Measurements from ENCODE around the gene PIEZO2. TPM values are rescaled to one million over a fixed set of nuclear protein-coding genes. Genes with fewer than 3 reads are reported as not detected.

PIEZO2 gene
- total RNA-seq, 2 donors from 2014 or later: 0.63 to 3.0 TPM

GRCh38 chr18:10896851-10897250, 252.5 kb downstream of the PIEZO2 start:
- DNase-seq (ENCODE audit: low spot score): no peak
- no peak for TF ChIP-seq CTCF (IDR thresholded peaks at IDR 0.05)
- Histone ChIP-seq H3K4me3 (no peak overlapping the region), H3K9me3 (no peaks in the 10 kb centered on the region), H3K36me3 (no peaks in the 10 kb centered on the region), H3K27ac (no peak overlapping the region), H3K4me1 (no peaks in the 10 kb centered on the region), H3K27me3 (no peaks in the 10 kb centered on the region)

- no peak for TF ChIP-seq CTCF (IDR thresholded peaks at IDR 0.05)
- H3K4me3 ChIP-seq: no peak overlapping the region
- no peaks in the 10 kb centered on the region for H3K4me1 ChIP-seq
Observed at GRCh38 chr18:10895976-10896375, 253.4 kb downstream of the PIEZO2 start.

GRCh38 chr18:10894501-10894900, 254.9 kb downstream of the PIEZO2 start:
- no peaks in the 10 kb centered on the region for H3K4me1 ChIP-seq
- H3K27ac ChIP-seq: no peak overlapping the region
- H3K36me3 ChIP-seq: no peaks in the 10 kb centered on the region
- H3K9me3 ChIP-seq: no peaks in the 10 kb centered on the region
- no peak for DNase-seq (ENCODE audit: low spot score)
- TF ChIP-seq CTCF (IDR thresholded peaks at IDR 0.05): no peak
- no peaks in the 10 kb centered on the region for H3K27me3 ChIP-seq
- H3K4me3 ChIP-seq: no peak overlapping the region

More at GRCh38 chr18:10895976-10896375, 253.4 kb downstream of the PIEZO2 start:
- no peaks in the 10 kb centered on the region for H3K9me3 ChIP-seq
- no peak overlapping the region for H3K27ac ChIP-seq
- no peaks in the 10 kb centered on the region for H3K36me3 ChIP-seq
- no peaks in the 10 kb centered on the region for H3K27me3 ChIP-seq
- DNase-seq (ENCODE audit: low spot score): no peak

GRCh38 chr18:10893761-10894160, 255.6 kb downstream of the PIEZO2 start:
- H3K4me3 ChIP-seq: no peak overlapping the region
- no peaks in the 10 kb centered on the region for H3K4me1 ChIP-seq
- H3K27me3 ChIP-seq: no peaks in the 10 kb centered on the region
- no peak for DNase-seq (ENCODE audit: low spot score)
- H3K36me3 ChIP-seq: no peaks in the 10 kb centered on the region
- H3K9me3 ChIP-seq: no peaks in the 10 kb centered on the region
- TF ChIP-seq CTCF (IDR thresholded peaks at IDR 0.05): no peak
- H3K27ac ChIP-seq: no peak overlapping the region

GRCh38 chr18:10893196-10893595, 256.2 kb downstream of the PIEZO2 start:
- Histone ChIP-seq H3K36me3 (no peaks in the 10 kb centered on the region), H3K4me3 (no peak overlapping the region), H3K27me3 (no peaks in the 10 kb centered on the region), H3K9me3 (no peaks in the 10 kb centered on the region), H3K27ac (no peak overlapping the region), H3K4me1 (no peaks in the 10 kb centered on the region)
- no peak for TF ChIP-seq CTCF (IDR thresholded peaks at IDR 0.05)
- DNase-seq (ENCODE audit: low spot score): no peak

- DNase-seq (ENCODE audit: low spot score): no peak
- H3K36me3 ChIP-seq: no peaks in the 10 kb centered on the region
- no peak overlapping the region for H3K27ac ChIP-seq
- H3K4me1 ChIP-seq: no peaks in the 10 kb centered on the region
- H3K4me3 ChIP-seq: no peak overlapping the region
- no peak for TF ChIP-seq CTCF (IDR thresholded peaks at IDR 0.05)
- H3K9me3 ChIP-seq: no peaks in the 10 kb centered on the region
- no peaks in the 10 kb centered on the region for H3K27me3 ChIP-seq
Observed at GRCh38 chr18:10892786-10893185, 256.6 kb downstream of the PIEZO2 start.

Data from right atrium auricular region (tissue), 2 donors.